ENCODE results near the gene PCBD1.
"Not testable (repeated sequence)": the region's sequence is repeated elsewhere in the genome, so short reads cannot be mapped to it uniquely, and the experiment has no call there.

The PCBD1 gene

DNA sequence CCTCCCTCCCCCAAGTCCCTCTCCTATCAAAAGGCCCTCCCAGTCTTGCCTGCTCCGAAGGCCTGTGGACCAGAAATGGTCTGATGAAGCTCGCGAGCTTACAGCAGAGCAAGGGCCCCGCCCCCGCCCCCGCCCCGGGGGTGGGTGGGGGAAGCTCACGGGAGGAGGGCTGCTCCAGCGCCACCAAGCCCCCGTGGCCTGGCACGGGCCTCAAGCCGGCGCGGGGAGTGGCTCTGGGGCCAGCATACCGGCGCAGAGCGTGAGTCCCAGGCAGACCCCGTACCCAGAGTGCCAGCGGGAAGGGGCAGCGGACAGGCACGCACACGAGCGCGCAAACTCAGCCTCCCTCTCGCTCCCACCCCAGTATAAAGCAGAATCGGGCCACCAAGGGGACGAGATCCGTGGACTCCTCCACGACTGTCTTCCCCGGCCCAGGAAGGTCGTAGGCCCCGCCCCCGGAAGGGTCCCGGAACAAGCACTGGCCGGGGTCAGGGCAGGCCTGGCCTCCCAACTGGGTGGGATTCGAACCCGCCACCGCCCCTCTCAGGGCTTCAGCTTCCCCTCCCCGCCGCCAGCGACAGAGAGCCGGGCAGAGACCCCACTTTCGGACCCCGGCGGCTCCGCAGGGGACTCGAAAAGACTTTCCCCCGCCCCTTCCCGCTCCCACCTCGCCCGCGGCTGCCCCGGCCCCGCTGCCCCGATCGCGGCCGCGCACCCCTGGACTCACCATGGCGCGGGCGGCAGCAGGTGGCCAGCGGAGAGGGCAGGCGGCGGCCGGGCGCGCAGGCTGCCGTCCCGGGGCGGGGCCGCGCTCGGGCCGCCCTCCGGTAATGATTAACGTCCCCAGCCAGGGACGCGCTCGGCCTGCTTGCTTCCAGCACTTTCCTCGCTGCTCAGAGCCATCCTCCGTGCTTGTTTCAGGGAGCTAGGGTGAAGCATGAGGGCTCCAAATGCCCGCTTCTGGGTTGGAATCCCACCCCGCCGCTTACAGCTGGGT lies at the start of gene PCBD1:
Gene PCBD1 (minus strand): TSS at position 762 of the 997 bp plus-strand sequence. CDS start 32 bp downstream, at position 730.
- no peak for FAIRE-seq

DNA sequence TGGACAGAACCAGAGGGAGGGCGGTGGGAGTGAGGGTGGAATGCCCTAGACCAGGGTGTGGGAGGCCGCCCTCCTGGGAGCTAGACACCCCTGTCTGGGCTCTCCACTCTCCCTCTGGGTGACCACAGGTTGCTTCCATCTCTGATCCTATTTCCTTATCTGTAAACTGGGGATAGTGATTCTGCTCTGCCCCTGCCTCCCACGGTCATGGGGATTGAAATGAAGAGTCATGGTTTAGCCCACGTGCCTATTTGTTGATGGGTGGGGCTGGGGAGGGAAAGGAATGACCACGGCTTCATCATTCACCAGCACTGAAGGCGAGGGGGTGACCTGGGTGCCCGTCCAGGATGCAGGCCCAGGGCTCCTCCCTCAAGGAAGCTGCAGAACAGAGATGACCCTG lies 49.3 kb upstream of the PCBD1 start:
- no peak for FAIRE-seq

GRCh38 chr10:70936111-70936510 lies 47.7 kb upstream of the PCBD1 start:
- FAIRE-seq = no peak

DNA sequence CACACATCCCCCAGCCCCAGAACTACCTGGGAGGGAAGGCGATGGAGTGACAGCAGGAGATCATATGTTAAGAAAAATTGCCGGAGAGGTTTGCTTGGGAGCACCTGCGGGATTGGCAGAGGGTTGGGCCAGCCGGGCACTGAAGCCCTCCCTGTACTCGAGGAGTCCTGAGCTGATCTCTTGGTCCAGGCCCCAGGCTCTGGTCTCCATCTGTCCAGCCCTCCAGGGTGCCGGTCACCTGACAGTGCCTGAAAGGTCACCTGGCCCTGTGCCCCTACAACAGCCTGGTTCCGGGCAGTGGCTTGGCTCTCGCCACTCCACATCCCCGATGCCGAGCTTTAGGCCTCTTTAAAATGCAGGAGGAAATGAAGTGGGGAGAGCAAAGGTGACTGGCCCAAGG lies 47.3 kb upstream of the PCBD1 start:
- no peak for FAIRE-seq

- FAIRE-seq = no peak
Observed at GRCh38 chr10:70935125-70935625, 46.8 kb upstream of the PCBD1 start.

DNA sequence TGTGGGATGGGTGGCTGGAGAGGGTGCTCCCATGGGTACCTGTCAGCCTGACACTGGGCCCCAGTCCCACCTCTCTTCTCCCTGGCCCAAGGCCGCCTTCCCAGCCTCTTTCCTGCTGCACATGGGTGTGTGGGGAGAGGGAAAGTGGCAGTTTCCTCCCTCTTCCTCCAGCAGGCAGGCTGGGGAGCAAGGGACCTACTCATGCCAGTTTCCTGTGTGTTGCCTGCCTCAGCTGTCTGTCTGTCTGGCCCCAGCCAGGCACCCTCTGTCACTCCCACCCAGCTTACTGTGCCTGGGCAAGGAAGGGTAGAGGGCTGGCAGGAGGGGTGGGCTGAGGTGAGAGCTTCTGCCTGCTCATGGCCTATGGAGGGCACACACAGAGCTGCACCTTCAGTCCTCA lies 46.3 kb upstream of the PCBD1 start:
- no peak for FAIRE-seq

DNA sequence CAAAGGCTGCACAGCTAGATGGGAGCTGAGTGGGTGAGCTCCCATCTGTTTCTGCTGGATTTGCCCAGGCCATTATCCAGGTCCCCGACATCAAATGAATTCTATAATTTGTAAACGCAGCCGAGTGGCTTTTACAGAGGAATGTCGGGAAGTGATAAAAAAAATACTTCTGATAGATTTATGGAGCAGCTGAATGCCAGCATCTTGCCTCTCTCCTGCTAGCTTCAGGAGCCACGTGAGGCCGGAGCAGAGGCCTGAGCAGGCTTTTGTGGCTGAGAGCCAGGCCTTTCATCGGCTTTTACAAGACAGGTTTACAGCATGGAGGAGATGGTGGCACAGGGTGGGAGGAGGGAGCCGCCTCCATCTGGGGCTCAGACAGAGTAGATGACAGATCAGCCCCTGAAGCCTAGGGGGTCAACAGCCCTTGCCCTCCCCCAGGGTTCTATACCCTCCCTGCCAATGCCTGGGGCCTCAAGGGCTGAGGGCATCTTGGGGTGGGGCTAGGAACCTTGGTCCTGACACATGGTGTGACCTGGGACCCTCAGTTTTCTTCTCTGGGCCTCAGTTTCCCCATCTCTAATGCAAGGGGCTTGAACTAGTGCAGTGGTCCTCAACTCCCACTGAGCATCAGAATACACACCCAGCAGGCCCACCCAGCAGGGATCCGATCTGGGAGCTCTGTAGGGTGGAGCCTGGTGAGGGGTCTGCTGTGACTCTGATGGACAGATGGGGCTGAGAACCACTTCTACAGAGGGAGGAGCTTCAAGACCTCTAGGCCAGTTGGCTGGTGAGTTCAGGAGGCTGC lies 44.2 kb upstream of the PCBD1 start:
- FAIRE-seq = no peak

DNA sequence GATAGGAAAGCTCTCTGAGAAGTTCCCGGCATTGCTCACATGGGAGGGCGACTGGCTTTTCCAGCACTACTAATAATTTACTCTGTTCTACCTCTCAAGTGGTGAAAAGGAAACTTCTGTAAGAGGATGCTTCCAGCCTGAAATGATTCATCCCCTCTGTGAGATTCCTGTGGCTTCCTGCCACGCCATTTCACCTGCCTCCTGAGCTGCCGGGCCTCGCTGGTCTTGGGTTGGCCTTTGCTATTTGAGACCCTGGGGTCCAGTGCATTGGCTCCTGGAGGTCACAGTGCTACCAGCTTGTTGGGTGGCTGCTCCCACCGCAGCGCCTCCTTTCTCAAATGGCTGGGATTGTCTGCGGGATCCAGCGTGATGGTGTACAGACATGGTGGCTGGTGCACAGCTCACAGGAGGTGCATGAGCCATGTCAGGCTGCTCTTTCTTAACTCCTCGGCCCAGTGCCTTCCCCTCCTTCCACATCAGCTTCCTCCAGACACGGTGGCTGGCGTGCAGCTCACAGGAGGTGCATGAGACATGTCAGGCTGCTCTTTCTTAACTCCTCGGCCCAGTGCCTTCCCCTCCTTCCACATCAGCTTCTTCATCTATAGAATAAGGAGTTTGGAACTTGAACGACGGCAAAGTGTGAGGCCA lies 42.9 kb upstream of the PCBD1 start:
- FAIRE-seq = no peak

DNA sequence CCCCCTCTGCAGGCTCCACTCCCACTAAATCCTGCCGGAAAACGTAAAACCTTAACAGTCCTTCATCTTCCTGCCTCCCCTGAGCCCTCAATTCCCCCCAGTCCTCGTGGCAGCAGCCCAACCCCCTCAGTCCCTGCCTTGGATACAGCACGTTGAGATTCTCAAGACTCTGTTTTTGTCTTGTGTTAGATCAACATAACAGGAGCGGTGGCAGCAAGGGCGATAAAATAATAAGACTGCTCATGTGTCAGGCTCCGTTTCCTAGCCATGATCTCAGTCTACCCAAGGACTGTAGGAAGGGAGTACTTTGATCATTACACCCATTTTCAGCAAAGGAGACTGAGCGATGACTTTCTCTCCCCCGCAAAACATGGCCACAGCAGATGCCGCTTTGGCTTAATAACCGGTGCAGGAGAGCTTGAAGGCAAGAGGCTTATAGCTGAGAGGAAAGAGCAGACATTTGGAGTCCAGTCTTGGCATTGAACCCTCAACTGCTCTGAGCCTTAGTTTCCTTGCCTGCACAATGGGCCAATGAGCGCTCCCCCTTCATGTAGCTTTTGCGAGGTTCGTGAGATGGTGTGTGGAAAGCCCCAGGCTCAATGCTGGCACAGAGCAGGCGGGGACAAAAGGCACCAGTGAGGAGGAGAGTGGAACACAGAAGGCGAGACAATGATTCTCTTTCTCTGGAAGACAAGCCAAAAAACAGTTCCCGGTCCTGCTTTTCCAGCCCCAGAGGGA lies 42.1 kb upstream of the PCBD1 start:
- FAIRE-seq = no peak

GRCh38 chr10:70928140-70928539 lies 39.8 kb upstream of the PCBD1 start:
- FAIRE-seq = no peak

DNA sequence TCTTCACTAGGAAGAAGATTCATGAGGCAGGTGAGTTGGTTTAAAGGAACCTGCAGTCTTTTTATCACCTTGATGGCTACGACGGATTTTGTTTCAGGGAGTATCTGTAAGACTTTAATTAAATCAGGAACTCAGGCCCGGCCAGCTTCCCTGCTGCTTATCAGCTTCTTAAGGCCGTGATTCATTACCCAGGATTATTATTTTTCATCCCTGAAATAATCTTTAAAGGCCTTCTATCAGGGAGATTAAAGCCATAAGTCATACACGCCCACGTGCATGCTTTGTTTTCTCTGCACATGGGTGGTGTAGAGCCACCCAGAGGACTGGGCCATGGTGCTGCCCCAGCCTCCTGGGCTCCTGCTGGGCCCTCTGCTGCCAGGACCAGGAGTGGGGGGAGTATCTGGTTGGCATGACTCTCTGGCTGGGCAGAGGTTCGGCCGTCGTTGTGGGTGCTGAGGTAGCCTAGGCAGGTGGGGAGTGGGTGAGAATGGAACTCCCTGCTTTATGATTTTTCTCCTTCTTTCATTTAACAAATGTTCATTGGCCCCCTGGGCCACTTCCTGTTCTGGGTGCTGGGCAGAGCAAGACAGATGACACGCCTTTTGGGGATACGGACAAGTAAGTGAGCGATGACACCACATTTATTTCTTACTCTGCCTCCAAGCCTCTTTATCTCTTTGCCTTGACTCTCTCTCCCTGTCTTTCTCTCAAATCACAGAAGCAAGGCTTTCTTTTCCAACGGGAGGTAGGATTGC lies 39.0 kb upstream of the PCBD1 start:
- no peak for FAIRE-seq

DNA sequence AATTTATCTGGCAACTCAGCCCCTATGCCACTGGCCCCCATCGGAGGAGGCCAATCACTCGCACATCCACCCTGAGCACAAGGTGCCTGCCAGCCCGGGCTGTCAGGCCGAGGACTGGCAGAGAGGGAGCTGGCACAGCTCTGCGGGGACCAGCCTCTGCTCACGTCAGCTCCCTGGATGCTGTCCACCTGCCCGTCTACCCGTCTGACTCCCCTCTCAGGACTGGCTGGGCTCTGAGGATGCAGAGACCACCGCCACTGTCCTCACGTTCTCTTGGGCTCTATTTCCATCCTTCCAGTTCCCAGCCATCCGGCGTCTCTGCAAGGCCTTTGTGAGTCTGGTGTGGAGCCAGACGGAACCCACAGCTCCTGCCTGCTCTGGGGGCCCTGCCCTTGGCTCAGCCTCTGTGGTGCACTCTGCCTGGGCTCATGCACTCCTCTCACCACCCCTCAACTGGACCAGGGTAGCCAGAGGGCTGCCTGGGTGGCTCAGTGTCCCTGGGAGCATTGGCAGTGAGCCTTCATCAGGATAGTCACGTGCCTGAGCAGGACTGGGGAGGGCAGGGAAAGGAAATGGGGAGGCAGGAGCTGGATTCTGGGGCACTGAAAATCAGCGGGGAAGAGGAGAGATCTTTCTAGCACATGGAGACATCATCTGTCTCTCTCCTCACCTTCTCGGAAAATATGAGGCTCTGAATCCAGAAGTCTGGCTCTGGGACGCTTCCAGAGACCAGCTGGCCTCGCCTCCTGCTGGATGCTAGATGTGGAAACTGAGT lies 38.0 kb upstream of the PCBD1 start:
- FAIRE-seq = no peak

DNA sequence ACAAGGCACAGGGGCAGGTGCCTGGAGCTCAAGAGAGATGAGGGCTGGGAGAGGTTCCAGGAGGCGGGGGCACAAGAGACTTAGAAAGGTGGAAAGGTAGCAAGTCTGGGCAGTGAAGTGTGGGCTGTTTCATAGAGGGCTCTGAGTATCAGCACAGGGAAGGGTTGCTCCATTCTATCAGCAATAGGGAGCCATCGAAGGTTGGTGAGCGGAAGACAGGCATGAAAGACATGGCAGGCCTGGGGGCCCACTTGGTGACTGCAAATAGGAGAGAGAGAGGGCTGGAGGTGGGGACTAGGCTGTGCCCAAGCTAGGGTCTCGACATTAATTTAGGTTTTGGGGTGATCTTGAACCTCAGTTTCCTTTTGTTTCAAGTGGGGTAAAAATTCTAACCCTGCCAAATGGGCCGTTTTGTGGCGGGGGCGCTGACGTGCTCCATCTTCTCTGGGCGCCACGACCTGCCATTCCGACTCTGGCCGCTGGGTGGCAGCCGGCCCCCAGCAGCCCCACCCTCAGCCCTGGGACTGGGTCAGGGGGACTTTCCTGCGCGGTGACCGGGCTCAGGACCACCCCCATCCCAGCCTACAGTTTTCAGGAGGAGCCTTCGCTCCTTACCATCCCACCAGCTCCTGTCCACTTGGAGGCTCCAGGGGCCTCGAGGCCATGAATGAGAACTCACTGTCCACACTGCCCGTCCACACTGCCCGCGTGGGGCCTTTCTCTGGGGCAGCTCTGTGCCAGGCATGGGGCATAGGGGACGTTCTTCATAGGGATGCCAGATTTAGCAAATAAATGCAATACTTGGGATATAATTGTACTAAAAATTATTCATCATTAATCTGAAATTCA lies 37.2 kb upstream of the PCBD1 start:
- FAIRE-seq = no peak

DNA sequence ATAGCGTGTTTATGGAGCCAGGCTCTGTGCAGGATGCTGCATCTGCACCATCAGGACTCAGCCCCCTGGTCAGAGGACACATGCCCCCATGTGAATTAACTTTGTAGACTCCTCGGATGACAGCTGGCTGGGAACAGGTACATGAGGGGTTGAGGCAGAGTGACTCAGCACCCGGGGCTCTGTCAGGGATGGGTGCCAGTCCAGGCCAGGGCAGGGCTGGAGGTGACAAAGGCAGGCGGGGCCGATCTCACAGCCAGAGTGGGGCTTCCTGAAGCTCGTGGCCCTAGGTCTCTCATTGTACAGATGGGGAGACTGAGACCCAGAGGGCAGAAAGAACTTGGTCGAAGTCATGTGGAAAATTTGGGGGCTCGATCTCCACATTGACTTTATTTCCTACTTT lies 35.3 kb upstream of the PCBD1 start:
- FAIRE-seq = no peak

DNA sequence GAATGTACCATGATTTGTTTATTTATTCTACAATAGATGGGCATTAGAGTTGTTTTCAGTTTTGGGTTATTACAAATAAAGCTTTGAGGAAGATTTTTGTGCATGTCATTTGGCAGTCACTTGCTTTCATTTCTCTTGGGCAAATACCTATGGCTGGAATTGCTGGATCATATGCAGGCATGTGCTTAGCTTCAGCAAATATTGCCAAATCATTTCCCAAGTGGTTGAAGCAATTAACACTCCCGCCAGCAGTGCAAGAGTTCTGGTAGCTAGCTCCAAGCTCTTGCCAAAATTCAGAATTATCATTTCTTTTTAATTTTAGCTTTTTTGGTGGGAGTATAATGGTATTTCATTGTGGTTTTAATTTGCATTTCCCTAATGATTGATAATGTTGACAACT lies 32.9 kb upstream of the PCBD1 start:
- FAIRE-seq = no peak

GRCh38 chr10:70920519-70920918 lies 32.2 kb upstream of the PCBD1 start:
- no peak for FAIRE-seq

- FAIRE-seq = not testable (repeated sequence)
Observed at GRCh38 chr10:70919906-70920305, 31.5 kb upstream of the PCBD1 start.

DNA sequence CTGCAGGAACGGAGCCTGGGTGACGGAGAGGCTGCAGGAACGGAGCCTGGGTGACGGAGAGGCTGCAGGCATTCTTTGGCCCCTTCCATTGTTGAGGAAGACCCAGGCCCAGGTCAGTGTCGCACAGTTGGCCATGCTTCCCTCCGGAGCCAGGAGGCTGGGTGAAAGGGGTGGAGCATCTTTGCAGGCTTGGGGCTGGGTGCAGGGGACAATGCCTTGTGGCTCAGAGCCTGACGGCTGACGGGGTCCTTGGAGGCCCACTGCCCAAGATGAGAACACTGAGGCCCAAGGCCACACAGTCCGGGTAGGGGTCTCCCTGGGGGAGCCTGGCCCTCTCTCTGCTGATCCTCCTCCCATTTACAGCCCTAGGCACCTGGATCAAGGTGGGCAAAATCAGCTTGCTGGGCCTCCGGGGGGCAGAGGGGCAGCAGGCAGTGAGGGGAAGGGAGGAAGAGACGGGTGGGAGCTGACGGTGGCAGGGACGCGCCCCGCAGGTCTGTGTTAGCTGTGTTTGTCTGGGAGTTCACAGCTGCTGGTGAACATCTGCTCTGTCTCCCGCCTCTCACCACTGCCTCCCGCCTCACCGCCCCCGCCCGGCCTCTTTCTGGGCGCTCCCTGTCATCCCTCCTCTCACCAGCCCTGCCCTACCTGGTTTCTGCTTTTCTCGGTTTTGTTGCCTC lies 30.6 kb upstream of the PCBD1 start:
- FAIRE-seq = no peak

- FAIRE-seq = no peak
Observed at GRCh38 chr10:70917635-70918034, 29.3 kb upstream of the PCBD1 start.
